Measurements from ENCODE around the gene ACP5. TPM values are rescaled to one million over a fixed set of nuclear protein-coding genes. Genes with fewer than 3 reads are reported as not detected.

The ACP5 gene
- total and polyA plus RNA-seq, 3 donors from 2014 or later = 4.2 to 20.5 (median 6.8) TPM

DNA sequence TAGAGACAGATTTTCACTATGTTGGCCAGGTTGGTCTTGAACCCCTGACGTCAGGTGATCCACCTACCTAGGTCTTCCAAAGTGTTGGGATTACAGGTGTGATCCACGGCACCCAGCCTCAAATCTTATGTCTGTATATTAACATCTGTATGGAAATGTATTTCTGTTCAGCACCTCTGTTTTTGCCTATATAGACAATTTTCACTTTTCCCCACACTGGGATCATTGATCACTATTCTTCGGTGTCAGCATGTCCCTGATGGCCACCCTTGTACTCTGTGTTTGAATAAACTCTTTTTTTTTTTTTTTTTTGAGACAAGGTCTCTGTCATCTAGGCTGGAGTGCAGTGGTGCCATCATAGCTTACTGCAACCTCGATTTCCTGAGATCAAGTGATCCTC is 16.6 kb upstream of the ACP5 start:
- no peak for DNase-seq
- Histone ChIP-seq H3K4me3 (no peak overlapping the region), H3K27me3 (no peaks in the 10 kb centered on the region), H3K4me1 (peaks cover 3% of the 10 kb centered on the region), H3K27ac (no peak overlapping the region), H3K36me3 (ENCODE audit: low read depth, missing control alignments) (no peaks in the 10 kb centered on the region), H3K9me3 (no peaks in the 10 kb centered on the region)
- 88 to 89% methylated on average over 4 of the region's 4 CpGs for WGBS, 2 donors
- intact Hi-C loops (cut with DNase I; ENCODE audit: low total_unique reads) = no loop called here
- TF ChIP-seq POLR2A (IDR thresholded peaks at IDR 0.05) = no peak
- TF ChIP-seq, protein P1, sequence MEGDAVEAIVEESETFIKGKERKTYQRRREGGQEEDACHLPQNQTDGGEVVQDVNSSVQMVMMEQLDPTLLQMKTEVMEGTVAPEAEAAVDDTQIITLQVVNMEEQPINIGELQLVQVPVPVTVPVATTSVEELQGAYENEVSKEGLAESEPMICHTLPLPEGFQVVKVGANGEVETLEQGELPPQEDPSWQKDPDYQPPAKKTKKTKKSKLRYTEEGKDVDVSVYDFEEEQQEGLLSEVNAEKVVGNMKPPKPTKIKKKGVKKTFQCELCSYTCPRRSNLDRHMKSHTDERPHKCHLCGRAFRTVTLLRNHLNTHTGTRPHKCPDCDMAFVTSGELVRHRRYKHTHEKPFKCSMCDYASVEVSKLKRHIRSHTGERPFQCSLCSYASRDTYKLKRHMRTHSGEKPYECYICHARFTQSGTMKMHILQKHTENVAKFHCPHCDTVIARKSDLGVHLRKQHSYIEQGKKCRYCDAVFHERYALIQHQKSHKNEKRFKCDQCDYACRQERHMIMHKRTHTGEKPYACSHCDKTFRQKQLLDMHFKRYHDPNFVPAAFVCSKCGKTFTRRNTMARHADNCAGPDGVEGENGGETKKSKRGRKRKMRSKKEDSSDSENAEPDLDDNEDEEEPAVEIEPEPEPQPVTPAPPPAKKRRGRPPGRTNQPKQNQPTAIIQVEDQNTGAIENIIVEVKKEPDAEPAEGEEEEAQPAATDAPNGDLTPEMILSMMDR (IDR thresholded peaks at IDR 0.05) = no peak

DNA sequence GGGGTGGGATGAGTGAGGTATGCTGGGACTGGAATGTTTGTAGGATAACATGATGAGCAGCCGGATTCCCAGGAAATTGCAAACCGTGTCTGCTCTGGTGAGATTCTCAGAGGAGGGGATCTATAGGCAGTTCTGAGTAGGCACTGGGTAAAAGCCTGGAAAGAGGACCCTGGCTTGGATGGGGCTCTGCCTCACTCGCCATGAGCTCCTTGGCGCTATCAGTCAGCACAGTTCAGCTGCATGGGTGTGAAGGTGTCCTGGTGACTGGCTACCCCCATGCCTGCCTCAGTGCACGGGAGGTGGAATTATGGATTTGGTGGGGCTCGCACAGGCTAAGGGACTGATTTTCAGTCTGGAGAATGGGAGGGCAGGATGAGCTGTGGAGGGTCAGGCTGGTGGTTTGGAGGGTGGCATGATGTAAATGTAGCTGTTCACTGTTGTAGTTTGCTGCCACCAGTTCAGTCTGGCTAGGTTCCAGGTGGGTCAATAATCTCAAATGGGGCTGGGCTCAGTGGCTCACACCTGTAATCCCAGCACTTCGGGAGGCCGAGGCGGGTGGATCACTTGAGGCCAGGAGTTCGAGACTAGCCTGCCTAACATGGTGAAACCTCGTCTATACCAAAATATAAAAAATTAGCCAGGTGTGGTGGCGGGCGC is 10.7 kb upstream of the ACP5 start:
- Histone ChIP-seq H3K27ac (no peak overlapping the region), H3K9me3 (no peaks in the 10 kb centered on the region), H3K27me3 (no peaks in the 10 kb centered on the region), H3K36me3 (ENCODE audit: low read depth, missing control alignments) (no peaks in the 10 kb centered on the region), H3K4me1 (peaks cover 3% of the 10 kb centered on the region), H3K4me3 (no peak overlapping the region)
- WGBS, 2 donors = 60 to 68% methylated on average over 12 to 13 of the region's 13 CpGs
- DNase-seq = no peak
- intact Hi-C loops (cut with DNase I; ENCODE audit: low total_unique reads) = no loop called here
- no peak for TF ChIP-seq POLR2A (IDR thresholded peaks at IDR 0.05)
- TF ChIP-seq, protein P1 (IDR thresholded peaks at IDR 0.05) = no peak

DNA sequence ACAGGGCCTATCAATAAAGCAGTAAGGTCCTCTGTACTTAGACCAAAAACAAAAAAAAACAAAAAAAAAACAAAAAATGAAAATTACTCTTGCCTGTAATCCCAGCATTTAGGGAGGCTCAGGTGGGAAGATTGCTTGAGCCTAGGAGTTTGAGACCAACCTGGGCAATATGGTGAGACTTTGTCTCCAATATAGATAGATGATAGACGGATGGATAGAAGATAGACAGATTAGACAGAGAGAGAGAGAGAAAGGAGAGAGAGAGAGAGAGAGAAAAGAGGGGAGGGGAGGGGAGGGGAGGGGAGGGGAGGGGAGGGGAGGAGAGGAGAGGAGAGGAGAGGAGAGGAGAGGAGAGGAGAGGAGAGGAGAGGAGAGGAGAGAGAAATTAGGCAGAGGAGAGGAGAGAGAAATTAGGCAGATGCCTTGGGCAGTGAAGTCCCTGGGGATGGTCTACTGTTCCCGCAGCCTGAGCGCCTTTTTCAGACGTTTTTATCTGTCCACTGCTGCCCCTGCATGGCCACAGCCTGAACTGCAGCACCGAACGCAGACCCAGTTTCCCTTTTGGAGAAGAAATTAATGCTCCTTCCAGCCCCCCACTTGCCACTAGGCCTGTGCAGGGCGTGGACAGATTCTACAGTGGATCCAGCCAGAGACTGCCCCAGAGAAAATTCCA is 10.0 kb upstream of the ACP5 start:
- H3K4me3 ChIP-seq = no peak overlapping the region
- TF ChIP-seq POLR2A (IDR thresholded peaks at IDR 0.05) = no peak
- TF ChIP-seq, protein P1 (IDR thresholded peaks at IDR 0.05) = peak; percentile 58 to 87 (median 86)
- intact Hi-C loops (cut with DNase I; ENCODE audit: low total_unique reads) = no loop called here
- H3K9me3 ChIP-seq = no peaks in the 10 kb centered on the region
- WGBS, 2 donors = 5 to 9% methylated on average over 7 of the region's 7 CpGs
- H3K4me1 ChIP-seq = peaks cover 3% of the 10 kb centered on the region
- H3K27ac ChIP-seq = no peak overlapping the region
- no peaks in the 10 kb centered on the region for H3K36me3 ChIP-seq (ENCODE audit: low read depth, missing control alignments)
- DNase-seq = peak; percentile 87
- H3K27me3 ChIP-seq = no peaks in the 10 kb centered on the region

DNA sequence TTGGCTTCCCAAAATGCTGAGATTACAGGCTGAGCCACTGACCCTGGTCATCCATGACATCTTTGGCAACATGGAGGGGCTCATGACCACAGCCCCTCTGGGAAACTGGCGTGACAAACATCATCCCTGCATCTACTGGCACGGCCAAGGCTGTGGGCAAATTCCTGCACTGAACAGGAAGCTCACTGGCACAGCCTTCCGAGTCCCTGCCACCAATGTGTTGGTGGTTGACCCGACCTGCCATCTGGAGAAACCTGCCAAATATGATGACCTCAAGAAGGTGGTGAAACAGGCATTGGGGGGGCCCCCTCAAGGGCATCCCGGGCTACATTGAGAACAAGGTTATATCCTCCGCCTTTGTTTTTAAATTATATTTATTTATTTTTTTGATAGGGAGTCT is 8.9 kb upstream of the ACP5 start:
- H3K27me3 ChIP-seq = no peaks in the 10 kb centered on the region
- no peak for DNase-seq
- WGBS, 2 donors = 82% methylated on average over 6 of the region's 6 CpGs
- no peak overlapping the region for H3K4me3 ChIP-seq
- no peaks in the 10 kb centered on the region for H3K9me3 ChIP-seq
- intact Hi-C loops (cut with DNase I; ENCODE audit: low total_unique reads) = no loop called here
- TF ChIP-seq POLR2A (IDR thresholded peaks at IDR 0.05) = no peak
- TF ChIP-seq, protein P1 (IDR thresholded peaks at IDR 0.05) = no peak
- H3K27ac ChIP-seq = no peak overlapping the region
- H3K36me3 ChIP-seq (ENCODE audit: low read depth, missing control alignments) = no peaks in the 10 kb centered on the region
- H3K4me1 ChIP-seq = peaks cover 3% of the 10 kb centered on the region

Data from testis (tissue), 3 donors.